NB4 (cell line): Measurements from ENCODE around the gene TYK2.
A peak's percentile ranks its signal among the peaks of the same experiment; 100 is the strongest.

ENCODE experiments used
- DNase-seq: peaks from one replicate; pipeline ENCODE4 v3.0.0; 2010; ENCODE audit warnings: low read depth
- H3K4me3 ChIP-seq: one replicate; pipeline ENCODE4 v1.5.1; 2011; ENCODE audit warnings: mild to moderate bottlenecking, low read depth, low read length, moderate library complexity
- MYC ChIP-seq: IDR thresholded peaks from 2 replicates; pipeline ENCODE4 v1.6.1; 2011; ENCODE audit warnings: low read depth, low read length
- POLR2A ChIP-seq: IDR thresholded peaks from 2 replicates; pipeline ENCODE4 v1.6.1; 2011; ENCODE audit warnings: mild to moderate bottlenecking; ENCODE audit not compliant: insufficient read length; ENCODE audit errors: extremely low read depth
- TF ChIP-seq, protein P1 (sequence below): IDR thresholded peaks from one replicate; pipeline ENCODE4 v1.5.1; 2012; ENCODE audit warnings: low read depth, low read length
- TF ChIP-seq, protein P2 (sequence below): IDR thresholded peaks from 2 replicates; pipeline ENCODE4 v1.6.1; 2011; ENCODE audit warnings: low read depth, low read length

TYK2 gene

DNA sequence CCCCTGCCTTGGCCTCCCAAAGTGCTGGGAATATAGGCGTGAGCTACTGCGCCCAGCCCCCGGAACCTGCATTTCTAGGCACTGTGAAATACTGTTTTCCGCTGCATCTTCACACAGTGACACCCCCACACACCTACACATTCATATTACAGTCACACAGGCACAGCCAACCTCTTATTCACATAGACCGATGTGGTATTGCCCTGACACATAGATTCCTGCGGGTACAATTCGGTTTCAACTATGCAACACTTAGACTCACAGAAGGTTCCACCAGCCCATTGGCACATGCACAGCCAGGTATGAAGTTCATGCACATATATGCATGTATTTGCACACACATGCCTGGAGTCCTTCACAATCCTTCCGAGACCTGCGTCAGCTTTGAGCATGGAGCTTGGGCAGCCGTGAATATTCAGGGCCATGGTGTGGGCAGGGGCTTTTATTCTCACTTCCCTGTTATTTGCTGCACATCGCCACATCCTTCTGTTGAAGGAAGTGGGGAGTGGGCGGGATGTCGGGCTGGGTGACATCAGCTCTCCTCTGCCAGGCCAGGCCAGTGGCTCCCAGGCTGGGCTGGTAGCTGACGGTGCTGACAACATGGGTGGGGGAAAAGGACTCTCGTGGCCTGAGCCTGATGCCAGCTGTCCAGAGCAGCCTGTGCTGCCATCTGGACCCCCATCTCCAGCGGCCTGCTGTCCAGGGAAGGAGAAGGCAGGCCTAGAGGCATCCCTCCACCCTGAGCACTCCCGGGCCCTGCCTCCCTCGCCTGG, 28.3 kb upstream of the TYK2 start:
- peak overlapping the region; percentile 57 for H3K4me3 ChIP-seq
- TF ChIP-seq MYC = 0 out of 2 replicates have a peak, but pooled peaks have one; percentile 63
- TF ChIP-seq POLR2A = peak; percentile 81
- TF ChIP-seq, protein P1, sequence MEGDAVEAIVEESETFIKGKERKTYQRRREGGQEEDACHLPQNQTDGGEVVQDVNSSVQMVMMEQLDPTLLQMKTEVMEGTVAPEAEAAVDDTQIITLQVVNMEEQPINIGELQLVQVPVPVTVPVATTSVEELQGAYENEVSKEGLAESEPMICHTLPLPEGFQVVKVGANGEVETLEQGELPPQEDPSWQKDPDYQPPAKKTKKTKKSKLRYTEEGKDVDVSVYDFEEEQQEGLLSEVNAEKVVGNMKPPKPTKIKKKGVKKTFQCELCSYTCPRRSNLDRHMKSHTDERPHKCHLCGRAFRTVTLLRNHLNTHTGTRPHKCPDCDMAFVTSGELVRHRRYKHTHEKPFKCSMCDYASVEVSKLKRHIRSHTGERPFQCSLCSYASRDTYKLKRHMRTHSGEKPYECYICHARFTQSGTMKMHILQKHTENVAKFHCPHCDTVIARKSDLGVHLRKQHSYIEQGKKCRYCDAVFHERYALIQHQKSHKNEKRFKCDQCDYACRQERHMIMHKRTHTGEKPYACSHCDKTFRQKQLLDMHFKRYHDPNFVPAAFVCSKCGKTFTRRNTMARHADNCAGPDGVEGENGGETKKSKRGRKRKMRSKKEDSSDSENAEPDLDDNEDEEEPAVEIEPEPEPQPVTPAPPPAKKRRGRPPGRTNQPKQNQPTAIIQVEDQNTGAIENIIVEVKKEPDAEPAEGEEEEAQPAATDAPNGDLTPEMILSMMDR = no peak
- TF ChIP-seq, protein P2, sequence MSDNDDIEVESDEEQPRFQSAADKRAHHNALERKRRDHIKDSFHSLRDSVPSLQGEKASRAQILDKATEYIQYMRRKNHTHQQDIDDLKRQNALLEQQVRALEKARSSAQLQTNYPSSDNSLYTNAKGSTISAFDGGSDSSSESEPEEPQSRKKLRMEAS = no peak; the same call in none of the 2 replicates
- peak; percentile 97 for DNase-seq

DNA sequence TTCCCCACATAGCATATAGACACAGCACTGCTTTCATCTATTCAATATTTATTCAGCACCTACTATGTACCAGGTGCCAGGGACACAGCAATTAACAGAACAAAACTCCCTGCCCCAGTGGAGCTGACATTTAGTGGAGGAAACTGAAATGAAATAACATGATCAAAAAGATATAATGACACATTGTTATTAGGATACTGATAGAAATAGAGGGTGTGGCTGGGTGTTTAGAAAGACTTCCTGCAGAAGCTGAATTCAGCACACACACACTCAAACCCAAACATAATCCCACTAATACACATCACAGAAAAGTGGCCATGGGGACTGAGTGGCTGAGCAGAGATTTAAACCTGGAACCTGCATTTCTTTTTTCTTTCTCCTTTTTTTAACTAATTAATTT, 26.7 kb upstream of the TYK2 start:
- TF ChIP-seq POLR2A (no peak), MYC (no peak)
- TF ChIP-seq, protein P2 = no peak
- TF ChIP-seq, protein P1 = no peak
- H3K4me3 ChIP-seq = no peak overlapping the region
- DNase-seq = no peak

DNA sequence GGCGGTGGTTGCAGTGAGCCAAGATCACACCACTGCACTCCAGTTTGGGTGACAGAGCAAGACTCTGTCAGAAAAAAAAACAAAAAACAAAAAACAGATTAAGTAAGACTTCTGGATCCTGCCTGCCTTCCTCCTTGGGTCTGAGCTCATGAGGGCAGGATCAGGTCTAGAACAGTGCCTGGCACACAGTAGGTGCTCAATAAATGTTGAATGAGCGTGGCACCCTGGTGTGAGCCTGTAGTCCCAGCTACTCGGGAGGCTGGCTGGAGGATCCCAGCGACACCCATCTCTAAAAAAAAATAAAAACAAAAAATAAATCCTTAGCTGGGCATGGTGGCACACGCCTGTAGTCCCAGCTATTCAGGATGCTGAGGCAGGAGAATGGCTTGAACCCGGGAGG, 25.8 kb upstream of the TYK2 start:
- DNase-seq = no peak
- H3K4me3 ChIP-seq = no peak overlapping the region
- TF ChIP-seq, protein P1 = no peak
- TF ChIP-seq, protein P2 = no peak
- TF ChIP-seq POLR2A (no peak), MYC (no peak)

DNA sequence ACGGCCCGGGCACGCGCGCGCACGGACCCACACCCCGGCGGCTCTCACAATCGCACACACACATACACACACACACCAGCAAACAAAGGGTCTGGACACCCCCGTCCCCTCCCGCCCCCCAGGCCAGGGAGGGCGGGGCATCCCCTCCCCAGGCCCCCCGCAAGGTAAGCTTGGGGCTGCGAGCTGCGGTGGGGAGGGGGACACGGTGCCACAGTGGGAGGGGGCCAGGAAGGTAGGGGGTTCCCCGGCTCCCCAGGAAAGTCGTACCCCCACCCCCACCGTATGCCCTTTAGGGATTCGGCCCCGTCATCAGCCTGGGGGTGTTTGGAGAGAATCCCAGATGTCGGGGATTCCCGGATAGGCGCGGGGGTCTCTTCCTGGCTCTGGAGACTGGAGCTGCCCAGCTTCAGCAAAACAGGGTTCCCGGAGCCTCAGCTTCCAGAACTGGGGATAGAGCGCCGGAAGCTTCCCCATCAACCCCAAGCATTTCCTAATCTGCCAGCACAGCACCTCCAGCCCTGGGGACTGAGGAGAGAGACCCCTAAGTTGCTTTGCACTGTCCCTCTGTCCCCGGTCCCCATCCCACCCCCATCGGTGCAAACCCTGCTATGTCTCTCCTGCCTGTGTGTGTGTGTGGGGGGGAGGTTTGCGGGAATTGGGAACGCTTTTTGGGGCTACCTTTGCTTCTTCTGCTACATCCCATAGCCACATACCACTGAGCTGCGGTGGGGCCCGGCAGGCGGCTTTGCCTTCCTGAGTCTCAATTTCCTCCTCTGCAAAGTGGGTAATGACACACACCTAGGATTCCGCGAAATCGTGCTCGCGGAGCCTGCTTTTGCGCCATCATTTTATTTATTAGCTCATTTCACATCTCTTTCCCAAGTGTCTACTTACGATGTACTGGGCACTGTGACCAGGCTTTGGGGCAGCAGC, 24.8 kb upstream of the TYK2 start:
- TF ChIP-seq, protein P2 = no peak
- DNase-seq = no peak
- H3K4me3 ChIP-seq = no peak overlapping the region

DNA sequence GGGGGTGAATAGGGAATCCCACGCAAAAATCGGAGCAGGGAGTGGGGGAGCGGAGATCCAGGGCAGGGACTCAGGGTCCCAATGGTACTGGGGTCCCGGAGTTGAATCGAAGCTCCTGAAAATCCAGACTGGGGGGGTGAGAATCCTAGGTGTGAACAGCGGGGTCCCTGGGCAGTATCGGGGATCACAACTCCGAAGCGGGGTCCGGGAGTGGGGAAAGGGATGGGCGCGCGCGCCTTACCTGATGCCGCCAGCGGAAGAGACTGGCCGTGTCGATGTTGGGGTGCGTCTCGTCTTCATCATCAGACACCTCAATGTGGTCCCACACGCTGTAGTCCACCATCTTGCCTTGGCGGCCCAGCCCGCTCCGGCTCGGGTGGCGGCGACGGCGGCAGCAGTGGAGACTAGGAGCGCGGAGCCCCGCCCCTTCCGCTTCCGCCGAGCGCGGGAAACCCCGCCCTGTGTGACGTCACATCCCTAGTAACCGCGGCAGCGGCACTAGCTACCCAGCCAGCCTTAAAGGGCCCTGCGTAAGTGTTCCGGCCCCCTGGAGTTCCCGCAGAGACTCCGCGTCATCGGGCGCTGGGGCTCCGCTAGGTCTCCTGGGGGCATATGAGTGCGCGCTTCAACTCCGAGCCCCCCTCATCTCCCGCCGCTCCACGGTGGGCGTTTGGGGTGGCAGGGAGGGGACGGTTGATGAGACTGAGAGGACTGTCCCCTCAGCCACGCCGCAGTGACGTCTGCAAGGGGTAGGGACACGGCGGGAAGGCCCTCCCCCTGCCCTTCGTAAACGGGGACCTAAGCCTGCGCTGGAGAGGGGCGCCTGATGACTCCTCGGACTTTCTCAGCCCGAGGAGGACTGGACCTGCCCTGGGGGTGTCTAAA, 23.0 kb upstream of the TYK2 start, which contains the start of gene CDC37:
CDC37 (minus strand) TSS at position 406 of the 885 bp plus-strand sequence; CDS start at position 343, 63 bp downstream.
- TF ChIP-seq, protein P2 = peak; percentile 92
- peak; percentile 96 for TF ChIP-seq MYC
- TF ChIP-seq POLR2A = peak; percentile 100
- TF ChIP-seq, protein P1 = no peak
- DNase-seq = peak; percentile 100
- H3K4me3 ChIP-seq = peak within 1 kb of the TSS; percentile 82
